HCT116 (cell line): Measurements from ENCODE around the gene RAB30. TPM values are rescaled to one million over a fixed set of nuclear protein-coding genes. Genes with fewer than 3 reads are reported as not detected.
A peak's percentile ranks its signal among the peaks of the same experiment; 100 is the strongest.

Experiments used
- ATAC-seq: fragments of 200-7000 bp; cut with Tn5 transposase; 2 replicates; pipeline ENCODE4 v1.9.1; 2020; ENCODE audit warnings: mild to moderate bottlenecking, moderate library complexity
- BruUV-seq: library from RNA; stranded (reverse); fragments of 400-500 nt; replicated peaks from 2 replicates; lab custom pipeline; 2021; lab: Mats Ljungman, UMichigan
- CTCF ChIA-PET: fragments of 300-600 bp; sonication (Branson Sonifier 250); formaldehyde crosslinking; loops from one replicate; lab custom pipeline; 2021; ENCODE audit warnings: antibody characterized with exemption; lab: Charles Lee
- POLR2A ChIA-PET: fragments of 300-600, 350-600 bp; sonication (Branson Sonifier 250); formaldehyde crosslinking; loops from one replicate; lab custom pipeline; 2021; ENCODE audit warnings: antibody characterized with exemption; lab: Charles Lee
- RAD21 ChIA-PET, 2 experiments: fragments of 300-600 bp; sonication (Branson Sonifier 250); formaldehyde crosslinking; loops; one replicate each; lab custom pipeline; 2023; ENCODE audit warnings: low total read pairs in 2 of 2; ENCODE audit not compliant: uncharacterized antibody in 2 of 2, unreplicated experiment in 2 of 2, low non-redundant PET in 1 of 2; lab: Charles Lee
- DNase-seq: peaks from one replicate; pipeline ENCODE4 v3.0.0-alpha.2; 2010; ENCODE audit warnings: low read depth, low spot score
- H2AFZ ChIP-seq: fragments of 200-600 bp; shearing (Covaris generic), sonication (generic); 2 replicates; pipeline ENCODE4 v1.6.1; 2017; ENCODE audit warnings: low read depth, mixed run types, mixed read lengths, antibody characterized with exemption, low read length; ENCODE audit not compliant: poor library complexity, severe bottlenecking
- H3K27ac ChIP-seq: 2 replicates; pipeline ENCODE4 v1.5.1; 2012; ENCODE audit warnings: low read depth, low read length
- H3K27me3 ChIP-seq: fragments of 200-600 bp; sonication (generic); 2 replicates; pipeline ENCODE4 v1.6.1; 2016; ENCODE audit warnings: mixed run types, low read length, mixed read lengths; ENCODE audit not compliant: insufficient read depth
- H3K36me3 ChIP-seq, 2 experiments: fragments of 200-500 bp in 1 of 2; fragments of 200-600 bp in 1 of 2; sonication (Bioruptor generic) in 1 of 2; sonication (generic) in 1 of 2; 2 replicates each; pipeline versions ENCODE4 v1.5.1 to v1.6.1; 2014 to 2016; ENCODE audit warnings: low read length in 2 of 2, inconsistent platforms in 1 of 2, mixed read lengths in 1 of 2, mixed run types in 1 of 2; ENCODE audit not compliant: insufficient read depth in 2 of 2, control insufficient read depth in 1 of 2
- H3K4me1 ChIP-seq, 2 experiments: fragments of 200-600 bp in 1 of 2; sonication (generic) in 1 of 2; 2 replicates each; pipeline versions ENCODE4 v1.5.1 to v1.6.1; 2012 to 2017; ENCODE audit warnings: low read length in 2 of 2, inconsistent platforms in 1 of 2, mild to moderate bottlenecking in 1 of 2, mixed read lengths in 1 of 2, mixed run types in 1 of 2, moderate library complexity in 1 of 2; ENCODE audit not compliant: insufficient read depth in 2 of 2, control insufficient read depth in 1 of 2
- H3K4me2 ChIP-seq: fragments of 200-600 bp; sonication (generic); 2 replicates; pipeline ENCODE4 v1.6.1; 2017; ENCODE audit warnings: mixed run types, low read length, mixed read lengths
- H3K4me3 ChIP-seq, 2 experiments: fragments of 200-600 bp in 1 of 2; sonication (generic) in 1 of 2; replicated peaks in 1 of 2; 2 replicates each; pipeline ENCODE4 v1.5.1; 2011 to 2016; ENCODE audit warnings: low read length in 2 of 2, control low read depth in 1 of 2, low read depth in 1 of 2, mild to moderate bottlenecking in 1 of 2, mixed read lengths in 1 of 2, mixed run types in 1 of 2
- H3K79me2 ChIP-seq: fragments of 200-600 bp; sonication (generic); 2 replicates; pipeline ENCODE4 v1.6.1; 2017; ENCODE audit warnings: mild to moderate bottlenecking, mixed run types, low read length, moderate library complexity, mixed read lengths; ENCODE audit not compliant: insufficient read depth
- H3K9ac ChIP-seq: fragments of 200-600 bp; sonication (generic); 2 replicates; pipeline ENCODE4 v1.6.1; 2016; ENCODE audit warnings: low read length, mixed read lengths
- H3K9me2 ChIP-seq: fragments of 200-600 bp; sonication (generic), shearing (Covaris generic); 2 replicates; pipeline ENCODE4 v1.6.1; 2017; ENCODE audit warnings: mixed run types, mild to moderate bottlenecking, moderate library complexity; ENCODE audit not compliant: insufficient read depth
- H3K9me3 ChIP-seq, 2 experiments: fragments of 200-500 bp in 1 of 2; fragments of 200-600 bp in 1 of 2; sonication (Bioruptor generic) in 1 of 2; sonication (generic) in 1 of 2; 2 replicates each; pipeline ENCODE4 v1.6.1; 2014 to 2017; ENCODE audit warnings: low read length in 2 of 2, mixed read lengths in 2 of 2, inconsistent platforms in 1 of 2, low read depth in 1 of 2, mild to moderate bottlenecking in 1 of 2, mixed run types in 1 of 2, moderate library complexity in 1 of 2; ENCODE audit not compliant: control insufficient read depth in 1 of 2, insufficient read depth in 1 of 2
- H4K20me1 ChIP-seq: fragments of 200-600 bp; sonication (generic), shearing (Covaris generic); 2 replicates; pipeline ENCODE4 v1.6.1; 2017; ENCODE audit warnings: mixed run types, mild to moderate bottlenecking, moderate library complexity; ENCODE audit not compliant: insufficient read depth
- ATF3 ChIP-seq: IDR thresholded peaks from 2 replicates; pipeline ENCODE4 v1.6.1; 2012
- CBX3 ChIP-seq: IDR thresholded peaks from 2 replicates; pipeline ENCODE4 v1.6.1; 2012; ENCODE audit warnings: low read depth
- EGR1 ChIP-seq: IDR thresholded peaks from 2 replicates; pipeline ENCODE4 v1.6.1; 2012; ENCODE audit warnings: low read depth
- EZH2 ChIP-seq: fragments of 200-600 bp; sonication (generic); IDR thresholded peaks from 2 replicates; pipeline ENCODE4 v1.6.1; 2017; ENCODE audit warnings: antibody characterized with exemption, mixed run types
- EZH2phosphoT487 ChIP-seq: fragments of 200-600 bp; IDR thresholded peaks from 2 replicates; pipeline ENCODE4 v1.6.1; 2018; ENCODE audit warnings: antibody characterized with exemption, borderline replicate concordance
- FOSL1 ChIP-seq: IDR thresholded peaks from 2 replicates; pipeline ENCODE4 v1.6.1; 2012; ENCODE audit warnings: low read depth
- MAX ChIP-seq: IDR thresholded peaks from 2 replicates; pipeline ENCODE4 v1.6.1; 2012
- RAD21 ChIP-seq: IDR thresholded peaks from 2 replicates; pipeline ENCODE4 v1.6.1; 2012; ENCODE audit warnings: low read depth, mild to moderate bottlenecking
- SIN3A ChIP-seq: IDR thresholded peaks from 2 replicates; pipeline ENCODE4 v1.6.1; 2012; ENCODE audit warnings: low read depth
- SRF ChIP-seq: IDR thresholded peaks from 2 replicates; pipeline ENCODE4 v1.6.1; 2012; ENCODE audit warnings: low read depth
- TCF7L2 ChIP-seq: IDR thresholded peaks from 2 replicates; pipeline ENCODE4 v1.7.0; 2011; ENCODE audit warnings: borderline replicate concordance, inconsistent platforms; ENCODE audit not compliant: insufficient read depth, insufficient read length; ENCODE audit errors: extremely low read depth
- ZNF274 ChIP-seq: fragments of 200-500 bp; sonication (Bioruptor generic); IDR thresholded peaks from 2 replicates; pipeline ENCODE4 v1.6.1; 2014; ENCODE audit warnings: mild to moderate bottlenecking, low read depth, low read length, inconsistent platforms
- intact Hi-C: fragments of 100-400 bp; cut with micrococcal nuclease; formaldehyde crosslinking; loops from 2 replicates; pipeline ENCODE4 v1.10.0; 2022
- total RNA-seq: library from RNA; stranded (reverse); gene quantifications from one replicate; pipeline ENCODE4 v1.2.1, GENCODE V29; 2021; ENCODE audit not compliant: unreplicated experiment

RAB30 gene
- total RNA-seq, 1 experiment from 2014 or later, result 5.7 TPM

- RAD21 ChIA-PET, result no interaction called here
- Histone ChIP-seq H3K79me2 (no peaks in the 10 kb centered on the region), H3K36me3 (no peaks in the 10 kb centered on the region), H3K9me3 (no peaks in the 10 kb centered on the region), H3K4me3 (no peak overlapping the region), H4K20me1 (no peaks in the 10 kb centered on the region), H2AFZ (no peak overlapping the region), H3K9ac (no peak overlapping the region), H3K4me2 (no peak overlapping the region), H3K9me2 (no peaks in the 10 kb centered on the region), H3K27ac (no peak overlapping the region), H3K27me3 (no peaks in the 10 kb centered on the region), H3K4me1 (peaks cover 0 to 17% of the 10 kb centered on the region in 2 experiments; a peak in 2 of 4 replicates)
- intact Hi-C loops, result no loop called here
- TF ChIP-seq EGR1, result no peak
- TF ChIP-seq CBX3, result no peak
- TF ChIP-seq MAX, result no peak
- no peak for TF ChIP-seq EZH2
- no peak for TF ChIP-seq SRF
- TF ChIP-seq SIN3A, result no peak
- no peak for TF ChIP-seq ATF3
- no peak for TF ChIP-seq FOSL1
- TF ChIP-seq RAD21, result no peak
- no peak for TF ChIP-seq EZH2phosphoT487
- CTCF ChIA-PET, result no interaction called here
- no TSS peak for BruUV-seq
- POLR2A ChIA-PET, result no interaction called here
- DNase-seq, result no peak
- ATAC-seq, result no peak
Observed at GRCh38 chr11:82980947-82981346, 90.8 kb downstream of the RAB30 start.

- H3K9me3 ChIP-seq, result no peaks in the 10 kb centered on the region
- no peak overlapping the region for H3K4me3 ChIP-seq
- H3K27me3 ChIP-seq, result no peaks in the 10 kb centered on the region
- H3K4me2 ChIP-seq, result peak overlapping the region; percentile 18; the same call in 1 of the 2 replicates
- intact Hi-C loops, result no loop called here
- no peak overlapping the region for H3K9ac ChIP-seq
- H3K4me1 ChIP-seq, result peaks cover 0 to 17% of the 10 kb centered on the region in 2 experiments; a peak in 2 of 4 replicates
- ChIA-PET CTCF (no interaction called here), RAD21 (no interaction called here), POLR2A (no interaction called here)
- BruUV-seq, result no TSS peak
- H2AFZ ChIP-seq, result no peak overlapping the region
- no peak overlapping the region for H3K27ac ChIP-seq
- H3K79me2 ChIP-seq, result no peaks in the 10 kb centered on the region
- no peaks in the 10 kb centered on the region for H3K9me2 ChIP-seq
- no peaks in the 10 kb centered on the region for H3K36me3 ChIP-seq
- no peak for TF ChIP-seq TCF7L2
- TF ChIP-seq FOSL1, result peak; percentile 35; the same call in 1 of the 2 replicates
- TF ChIP-seq CBX3, result no peak
- TF ChIP-seq ZNF274, result no peak
- peak; percentile 13 for DNase-seq
- H4K20me1 ChIP-seq, result no peaks in the 10 kb centered on the region
- ATAC-seq, result peak; percentile 57; the same call in 1 of the 2 replicates
Observed at GRCh38 chr11:82980292-82980691, 91.4 kb downstream of the RAB30 start.
